HFF-Myc (cell line): Measurements from ENCODE around the gene ANKRD28.

Experiments used
- DNase-seq: peaks from one replicate; pipeline ENCODE4 v3.0.0-alpha.2; 2011; ENCODE audit warnings: low read depth; ENCODE audit errors: extremely low read depth
- H3K4me3 ChIP-seq: replicated peaks from 2 replicates; pipeline ENCODE4 v1.5.1; 2011; ENCODE audit warnings: low read depth, mild to moderate bottlenecking, control low read depth, low read length
- CTCF ChIP-seq: IDR thresholded peaks from 2 replicates; pipeline ENCODE4 v1.5.1; 2012; ENCODE audit warnings: mild to moderate bottlenecking, low read depth, low read length, control low read depth; ENCODE audit errors: missing control alignments

Gene ANKRD28

DNA sequence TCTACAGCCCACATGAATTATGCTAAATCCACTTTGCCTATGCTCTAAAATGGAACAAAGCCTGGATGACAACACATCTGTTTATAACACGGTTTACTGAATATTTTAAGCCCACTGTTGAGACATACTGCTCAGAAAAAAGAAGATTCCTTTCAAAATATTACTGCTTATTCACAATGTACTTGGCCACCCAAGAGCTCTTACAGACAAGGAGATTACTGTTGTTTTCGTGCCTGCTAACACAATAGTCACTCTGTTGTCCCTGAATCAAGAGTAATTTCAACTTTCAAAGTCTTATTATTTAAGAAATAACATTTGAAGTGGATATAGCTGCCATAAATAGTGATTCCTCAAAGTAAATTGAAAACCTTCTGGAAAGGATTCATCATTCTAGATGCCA, 70.9 kb downstream of the ANKRD28 start:
- no peak overlapping the region for H3K4me3 ChIP-seq
- DNase-seq: no peak
- TF ChIP-seq CTCF: no peak

DNA sequence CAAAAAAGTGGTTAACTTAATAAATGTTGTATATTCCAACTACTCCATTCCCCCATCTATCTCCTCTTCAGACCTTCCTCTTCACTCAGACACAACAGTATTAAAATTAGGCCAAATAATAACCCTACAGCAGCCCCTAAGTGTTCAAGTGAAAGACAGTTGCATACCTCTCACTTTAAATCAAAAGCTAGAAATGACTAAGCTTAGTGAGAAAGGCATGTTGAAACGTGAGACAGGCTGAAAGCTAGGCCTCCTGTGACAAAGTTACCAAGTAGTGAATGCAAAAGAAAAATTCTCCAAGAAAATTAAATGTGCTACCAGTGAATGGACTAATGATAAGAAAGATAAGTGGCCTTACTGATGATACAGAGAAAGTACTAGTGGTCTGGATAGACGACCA, 71.7 kb downstream of the ANKRD28 start:
- DNase-seq: no peak
- no peak overlapping the region for H3K4me3 ChIP-seq
- no peak for TF ChIP-seq CTCF

GRCh38 chr3:15724446-15724845, 73.3 kb downstream of the ANKRD28 start:
- no peak for TF ChIP-seq CTCF
- DNase-seq: no peak

DNA sequence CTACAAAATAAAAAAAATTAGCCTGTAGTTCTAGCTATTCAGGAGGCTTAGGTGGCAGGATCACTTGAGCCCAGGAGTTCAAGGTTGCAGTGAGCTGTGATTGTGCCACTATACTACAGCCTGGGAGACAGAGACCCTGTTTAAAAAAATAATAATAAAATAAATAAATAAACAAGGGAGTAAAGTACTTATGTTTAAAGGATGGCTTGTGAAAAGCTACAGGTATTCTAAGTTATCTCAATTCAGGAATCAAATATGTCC, 74.2 kb downstream of the ANKRD28 start:
- DNase-seq: no peak
- no peak overlapping the region for H3K4me3 ChIP-seq
- no peak for TF ChIP-seq CTCF

More at GRCh38 chr3:15724446-15724845, 73.3 kb downstream of the ANKRD28 start:
- H3K4me3 ChIP-seq: no peak overlapping the region

- H3K4me3 ChIP-seq: no peak overlapping the region
- no peak for DNase-seq
- TF ChIP-seq CTCF: no peak
These were observed 74.7 kb downstream of the ANKRD28 start for GRCh38 chr3:15722877-15723623.

DNA sequence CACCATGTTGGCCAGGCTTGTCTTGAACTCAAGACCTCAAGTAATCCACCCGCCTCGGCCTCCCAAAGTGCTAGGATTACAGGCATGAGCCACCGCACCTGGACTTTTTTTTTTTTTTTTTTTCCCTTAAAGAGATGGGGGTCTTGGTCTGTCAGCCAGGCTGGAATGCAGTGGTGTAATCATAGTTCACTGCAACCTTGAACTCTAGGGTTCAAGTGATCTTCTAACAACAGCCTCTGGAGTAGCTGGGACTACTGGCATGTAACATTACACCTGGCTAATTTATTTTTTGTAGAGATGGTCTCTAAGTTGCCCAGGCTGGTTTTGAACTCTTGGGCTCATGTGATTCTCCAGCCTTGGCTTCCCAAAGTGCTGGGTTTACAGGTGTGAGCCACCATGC, 81.6 kb downstream of the ANKRD28 start:
- no peak overlapping the region for H3K4me3 ChIP-seq

More for the DNA sequence above, 81.6 kb downstream of the ANKRD28 start:
- no peak for DNase-seq
- no peak for TF ChIP-seq CTCF
